ENCODE results near the gene GTPBP6.
"Not testable (repeated sequence)": the region's sequence is repeated elsewhere in the genome, so short reads cannot be mapped to it uniquely, and the experiment has no call there.

GTPBP6 gene

GRCh38 chrX:262381-262909 is 56.2 kb downstream of the GTPBP6 start:
- no peak for DNase-seq

GRCh38 chrX:261919-262352 is 56.7 kb downstream of the GTPBP6 start:
- no peak for DNase-seq

- no peak for DNase-seq
Measured at GRCh38 chrX:261167-261918, 57.3 kb downstream of the GTPBP6 start.

- DNase-seq: no peak
Measured at GRCh38 chrX:259692-260355, 58.8 kb downstream of the GTPBP6 start.

GRCh38 chrX:258291-259040 is 60.1 kb downstream of the GTPBP6 start:
- DNase-seq: no peak

GRCh38 chrX:257681-258289 is 60.8 kb downstream of the GTPBP6 start:
- no peak for DNase-seq

GRCh38 chrX:257054-257453 is 61.5 kb downstream of the GTPBP6 start:
- DNase-seq: not testable (repeated sequence)

GRCh38 chrX:255923-256331 is 62.7 kb downstream of the GTPBP6 start:
- no peak for DNase-seq
